Activated B cell treated with CpG ODN at 0.5 μM for 24 hours (primary cell): ENCODE results near the gene TNFRSF14. TPM values are rescaled to one million over a fixed set of nuclear protein-coding genes. Genes with fewer than 3 reads are reported as not detected.
A peak's percentile ranks its signal among the peaks of the same experiment; 100 is the strongest.

Experiments
- ATAC-seq: fragments of 200-7000 bp; cut with Tn5 transposase; one replicate; pipeline ENCODE4 v1.10.0; 2021; ENCODE audit warnings: low read depth, mild to moderate bottlenecking, moderate library complexity
- CTCF ChIA-PET: fragments of 350-600 bp; sonication (Branson Sonifier 250); formaldehyde crosslinking; loops from one replicate; lab custom pipeline; 2021; ENCODE audit warnings: antibody characterized with exemption; lab: Charles Lee
- POLR2A ChIA-PET: fragments of 350-600 bp; sonication (Branson Sonifier 250); formaldehyde crosslinking; loops from one replicate; lab custom pipeline; 2021; ENCODE audit warnings: antibody characterized with exemption; lab: Charles Lee
- DNase-seq: peaks from one replicate; pipeline ENCODE4 v3.0.0; 2022
- H3K27ac Mint-ChIP-seq: one replicate; pipeline ENCODE4 v1.8.0; 2020; ENCODE audit warnings: mixed read lengths
- H3K27me3 Mint-ChIP-seq: one replicate; pipeline ENCODE4 v1.8.0; 2021; ENCODE audit warnings: mixed read lengths
- H3K36me3 Mint-ChIP-seq: one replicate; pipeline ENCODE4 v1.8.0; 2021; ENCODE audit warnings: low read depth, mixed read lengths
- H3K4me1 Mint-ChIP-seq: one replicate; pipeline ENCODE4 v1.8.0; 2021; ENCODE audit warnings: mixed read lengths
- H3K4me3 Mint-ChIP-seq: one replicate; pipeline ENCODE4 v1.8.0; 2020; ENCODE audit warnings: mild to moderate bottlenecking, mixed read lengths
- H3K9me3 Mint-ChIP-seq: one replicate; pipeline ENCODE4 v1.8.0; 2020; ENCODE audit warnings: mixed read lengths
- CTCF ChIP-seq: fragments of 200-600 bp; IDR thresholded peaks from one replicate; pipeline ENCODE4 v1.8.0; 2022; ENCODE audit warnings: antibody characterized with exemption, mild to moderate bottlenecking
- intact Hi-C: fragments of 100-400 bp; cut with micrococcal nuclease; formaldehyde crosslinking; loops from one replicate; pipeline ENCODE4 v1.15.1; 2024
- total RNA-seq: library from RNA; stranded (reverse); gene quantifications from 2 replicates; pipeline ENCODE4 v1.2.3, GENCODE V29; 2022

The TNFRSF14 gene
- total RNA-seq, 1 donor from 2014 or later, result 148 TPM

- TF ChIP-seq CTCF, result no peak
- Mint-ChIP-seq H3K27ac (peak within 1 kb of the TSS; percentile 96), H3K9me3 (no peaks in the 10 kb centered on the region), H3K4me1 (peaks cover 45% of the 10 kb centered on the region), H3K36me3 (peaks cover 19% of the 10 kb centered on the region), H3K4me3 (peak within 1 kb of the TSS; percentile 96), H3K27me3 (peaks cover 3% of the 10 kb centered on the region)
- intact Hi-C loops, result loop anchor here (1.0 to 2.0 kb wide), 8 partner anchors 22 to 1375 kb away; partner anchors contain the start of genes C1orf174, MORN1, PEX10 and PRXL2B
- CTCF ChIA-PET, result interaction anchor here (0.7 to 2.3 kb wide), 5 partner anchors 22 to 331 kb away, joined by 3 to 16 read pairs (median 4); partner anchors contain the start of gene FAAP20
- DNase-seq (peak; percentile 90), ATAC-seq (peak; percentile 93)
- POLR2A ChIA-PET, result interaction anchor here (0.5 to 6.7 kb wide), 25 partner anchors 11 to 1511 kb away, joined by 3 to 114 read pairs (median 5); partner anchors contain the start of genes FAAP20, MORN1, PEX10 and PRXL2B
Measured at GRCh38 chr1:2525920-2526823, 30.0 kb upstream of the TNFRSF14 start, which contains the start of gene PANK4. Gene PANK4 (minus strand): TSS chr1:2526596. CDS start chr1:2526587, 9 bp downstream.

- ChIA-PET POLR2A (interaction anchor here (0.6 to 6.7 kb wide), 18 partner anchors 12 to 333 kb away, joined by 3 to 114 read pairs (median 8); partner anchors contain the start of genes FAAP20, MORN1, PRXL2B and RER1), CTCF (interaction anchor here (1.2 to 2.3 kb wide), 4 partner anchors 21 to 332 kb away, joined by 3 to 16 read pairs (median 6); partner anchors contain the start of gene FAAP20)
- H3K36me3 Mint-ChIP-seq, result peaks cover 12% of the 10 kb centered on the region
- H3K4me1 Mint-ChIP-seq, result peaks cover 45% of the 10 kb centered on the region
- H3K9me3 Mint-ChIP-seq, result no peaks in the 10 kb centered on the region
- no peak for DNase-seq
- H3K4me3 Mint-ChIP-seq, result peak overlapping the region; percentile 46
- peaks cover 10% of the 10 kb centered on the region for H3K27me3 Mint-ChIP-seq
- H3K27ac Mint-ChIP-seq, result peak overlapping the region; percentile 46
- intact Hi-C loops, result loop anchor here (1.0 to 2.0 kb wide), 8 partner anchors 21 to 1374 kb away; partner anchors contain the start of genes C1orf174, MORN1, PEX10 and PRXL2B
- peak; percentile 19 for ATAC-seq
- TF ChIP-seq CTCF, result no peak
Measured at GRCh38 chr1:2526824-2527555, 29.2 kb upstream of the TNFRSF14 start.

DNA sequence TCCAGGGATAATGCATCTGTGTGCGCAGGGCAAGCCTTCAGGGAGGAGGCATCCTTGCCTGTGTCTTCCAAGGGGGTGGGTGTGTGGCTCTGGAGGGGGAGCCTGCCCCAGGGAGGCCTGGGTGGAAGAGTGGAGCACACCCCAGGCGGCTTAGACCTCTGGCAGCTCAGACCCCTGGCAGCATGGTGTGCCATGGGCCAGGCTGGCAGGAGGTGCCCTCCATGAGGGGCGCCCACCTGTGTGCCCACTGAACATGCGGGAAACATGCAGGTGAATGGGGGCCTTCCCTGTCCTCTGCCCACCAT, 28.7 kb upstream of the TNFRSF14 start:
- H3K9me3 Mint-ChIP-seq, result no peaks in the 10 kb centered on the region
- no peak overlapping the region for H3K27ac Mint-ChIP-seq
- ATAC-seq (no peak), DNase-seq (no peak)
- ChIA-PET POLR2A (interaction anchor here (1.2 to 6.7 kb wide), 2 partner anchors 19 to 28 kb away, joined by 4 to 114 read pairs; no protein-coding TSS in a partner anchor), CTCF (interaction anchor here (2.3 kb wide), 1 partner anchor 20 kb away, joined by 16 read pairs; no protein-coding TSS in a partner anchor)
- no peak overlapping the region for H3K4me3 Mint-ChIP-seq
- peaks cover 9% of the 10 kb centered on the region for H3K36me3 Mint-ChIP-seq
- H3K27me3 Mint-ChIP-seq, result peaks cover 10% of the 10 kb centered on the region
- no peak for TF ChIP-seq CTCF
- intact Hi-C loops, result loop anchor here (2.0 kb wide), 1 partner anchor 1373 kb away; the partner anchor contains the start of gene C1orf174
- H3K4me1 Mint-ChIP-seq, result peaks cover 42% of the 10 kb centered on the region

- TF ChIP-seq CTCF, result no peak
- POLR2A ChIA-PET, result interaction anchor here (6.7 kb wide), 1 partner anchor 18 kb away, joined by 114 read pairs; no protein-coding TSS in a partner anchor
- ATAC-seq (no peak), DNase-seq (no peak)
- H3K27ac Mint-ChIP-seq, result no peak overlapping the region
- no peak overlapping the region for H3K4me3 Mint-ChIP-seq
- peaks cover 12% of the 10 kb centered on the region for H3K27me3 Mint-ChIP-seq
- CTCF ChIA-PET, result no interaction called here
- intact Hi-C loops, result no loop called here
- H3K4me1 Mint-ChIP-seq, result peaks cover 38% of the 10 kb centered on the region
- H3K9me3 Mint-ChIP-seq, result no peaks in the 10 kb centered on the region
- H3K36me3 Mint-ChIP-seq, result peaks cover 5% of the 10 kb centered on the region
Measured at GRCh38 chr1:2528016-2528415, 28.2 kb upstream of the TNFRSF14 start.
